ENCODE measurements around the gene TMC4. TPM values are rescaled to one million over a fixed set of nuclear protein-coding genes. Genes with fewer than 3 reads are reported as not detected.

TMC4 gene
- total and polyA plus RNA-seq, 7 donors = 0.66 to 55.4 (median 13.9) TPM; not detected in 2

DNA sequence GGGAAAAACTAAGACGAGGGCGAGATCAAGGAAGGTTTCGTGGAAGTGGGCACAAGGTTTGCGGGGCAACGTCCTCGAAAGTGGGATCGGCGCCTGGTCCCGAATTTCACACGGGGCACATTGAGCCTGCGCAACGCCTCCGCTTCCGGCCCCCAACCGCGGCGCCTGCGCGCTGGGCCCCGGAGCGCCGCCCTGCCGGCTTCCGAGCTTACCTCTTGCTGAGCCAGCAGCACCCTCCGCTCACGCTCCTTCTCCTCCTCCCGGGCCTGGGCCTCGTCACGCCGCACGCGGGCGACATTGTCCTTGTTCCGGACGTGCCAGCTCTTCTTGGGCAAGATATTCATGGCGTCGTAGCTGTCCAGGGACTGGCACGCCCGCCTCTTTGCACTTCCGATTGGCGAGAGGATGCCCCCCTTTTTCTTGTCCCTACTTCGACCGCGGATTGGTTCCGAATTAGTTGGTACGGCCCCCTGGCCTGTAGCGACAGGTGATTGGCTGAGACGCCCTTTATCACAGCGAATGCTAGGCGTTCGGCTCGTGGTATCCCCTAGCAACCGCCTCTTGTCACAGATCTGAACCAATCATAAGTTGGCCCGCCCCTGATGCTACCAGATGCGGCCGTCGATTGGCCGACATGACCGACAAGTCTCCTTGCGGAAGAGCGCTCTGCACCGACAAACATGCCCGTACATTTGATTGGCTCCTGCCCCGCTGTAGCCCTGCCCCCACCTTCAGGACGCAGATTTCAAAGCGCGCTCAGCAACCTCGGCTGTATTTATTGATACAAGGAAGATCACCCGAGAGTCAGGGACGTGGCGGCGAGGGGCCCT lies 13.4 kb downstream of the TMC4 start, which contains the start of gene LENG1:
Gene LENG1 (minus strand): TSS at position 370 of the 830 bp plus-strand sequence. CDS start 26 bp downstream, at position 344.
- 0% methylated on average over 72 of the region's 72 CpGs for WGBS, 2 donors
- peak within 1 kb of the TSS; percentile 96 to 98 (median 96) for H3K27ac ChIP-seq
- H3K4me1 ChIP-seq = peaks cover 0 to 52% (median 49%) of the 10 kb centered on the region in 4 donors
- peaks cover 4 to 5% (median 4%) of the 10 kb centered on the region in 3 donors for H3K27me3 ChIP-seq
- TF ChIP-seq POLR2A (IDR thresholded peaks at IDR 0.05) (peak; percentile 41 to 53), POLR2AphosphoS5 (IDR thresholded peaks at IDR 0.05) (peak; percentile 77 to 91 (median 86)), EP300 (IDR thresholded peaks at IDR 0.05) (no peak)
- TF ChIP-seq, protein P1, sequence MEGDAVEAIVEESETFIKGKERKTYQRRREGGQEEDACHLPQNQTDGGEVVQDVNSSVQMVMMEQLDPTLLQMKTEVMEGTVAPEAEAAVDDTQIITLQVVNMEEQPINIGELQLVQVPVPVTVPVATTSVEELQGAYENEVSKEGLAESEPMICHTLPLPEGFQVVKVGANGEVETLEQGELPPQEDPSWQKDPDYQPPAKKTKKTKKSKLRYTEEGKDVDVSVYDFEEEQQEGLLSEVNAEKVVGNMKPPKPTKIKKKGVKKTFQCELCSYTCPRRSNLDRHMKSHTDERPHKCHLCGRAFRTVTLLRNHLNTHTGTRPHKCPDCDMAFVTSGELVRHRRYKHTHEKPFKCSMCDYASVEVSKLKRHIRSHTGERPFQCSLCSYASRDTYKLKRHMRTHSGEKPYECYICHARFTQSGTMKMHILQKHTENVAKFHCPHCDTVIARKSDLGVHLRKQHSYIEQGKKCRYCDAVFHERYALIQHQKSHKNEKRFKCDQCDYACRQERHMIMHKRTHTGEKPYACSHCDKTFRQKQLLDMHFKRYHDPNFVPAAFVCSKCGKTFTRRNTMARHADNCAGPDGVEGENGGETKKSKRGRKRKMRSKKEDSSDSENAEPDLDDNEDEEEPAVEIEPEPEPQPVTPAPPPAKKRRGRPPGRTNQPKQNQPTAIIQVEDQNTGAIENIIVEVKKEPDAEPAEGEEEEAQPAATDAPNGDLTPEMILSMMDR (IDR thresholded peaks at IDR 0.05) = no peak
- H3K36me3 ChIP-seq = peaks cover 23 to 37% (median 30%) of the 10 kb centered on the region in 4 donors
- intact Hi-C loops (cut with DNase I) = loop anchor here (2.0 to 5.0 kb wide), 2 partner anchors 21 to 43 kb away; partner anchors contain the start of gene RPS9
- peak; percentile 100 for DNase-seq
- H3K4me3 ChIP-seq = peak within 1 kb of the TSS; percentile 69 to 83 (median 72)
- no peaks in the 10 kb centered on the region for H3K9me3 ChIP-seq

DNA sequence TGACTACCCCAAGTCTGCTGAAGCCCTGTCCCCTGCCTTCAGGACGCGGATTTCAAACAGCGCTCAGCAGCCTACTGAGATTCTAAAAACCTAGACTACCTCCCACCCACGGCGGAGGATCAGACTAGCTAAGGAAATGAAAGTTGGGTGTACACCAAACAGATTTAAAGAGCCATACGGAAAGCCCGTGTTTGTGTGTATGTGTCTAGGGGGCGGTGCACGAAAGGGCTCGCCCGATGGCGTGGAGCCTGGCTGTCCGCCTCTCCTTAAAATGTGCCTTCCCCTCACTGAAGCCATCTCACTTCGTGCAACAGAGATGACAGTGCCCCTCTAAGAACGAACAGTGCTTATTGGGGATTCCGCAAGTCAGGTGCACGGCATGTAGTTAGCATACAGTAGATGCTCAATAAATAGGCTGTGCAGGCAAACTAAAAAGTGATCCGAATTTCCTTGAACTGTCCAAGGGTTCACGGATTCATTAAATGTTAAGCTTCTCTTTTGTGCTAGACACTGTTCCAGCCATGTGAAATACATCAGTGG lies 14.1 kb downstream of the TMC4 start:
- Histone ChIP-seq H3K4me3 (peak overlapping the region; percentile 69 to 83 (median 72)), H3K27me3 (no peaks in the 10 kb centered on the region), H3K4me1 (peaks cover 0 to 48% (median 44%) of the 10 kb centered on the region in 4 donors), H3K27ac (peak overlapping the region; percentile 96 to 98 (median 96)), H3K9me3 (no peaks in the 10 kb centered on the region), H3K36me3 (peaks cover 28 to 44% (median 36%) of the 10 kb centered on the region in 4 donors)
- intact Hi-C loops (cut with DNase I) = loop anchor here (2.0 kb wide), 1 partner anchor 20 kb away; no protein-coding TSS in a partner anchor
- TF ChIP-seq, protein P1 (IDR thresholded peaks at IDR 0.05) = no peak
- no peak for TF ChIP-seq POLR2AphosphoS5 (IDR thresholded peaks at IDR 0.05)
- TF ChIP-seq EP300 (IDR thresholded peaks at IDR 0.05) = no peak
- no peak for TF ChIP-seq POLR2A (IDR thresholded peaks at IDR 0.05)
- no peak for DNase-seq
- WGBS, 2 donors = 9 to 10% methylated on average over 19 of the region's 19 CpGs

DNA sequence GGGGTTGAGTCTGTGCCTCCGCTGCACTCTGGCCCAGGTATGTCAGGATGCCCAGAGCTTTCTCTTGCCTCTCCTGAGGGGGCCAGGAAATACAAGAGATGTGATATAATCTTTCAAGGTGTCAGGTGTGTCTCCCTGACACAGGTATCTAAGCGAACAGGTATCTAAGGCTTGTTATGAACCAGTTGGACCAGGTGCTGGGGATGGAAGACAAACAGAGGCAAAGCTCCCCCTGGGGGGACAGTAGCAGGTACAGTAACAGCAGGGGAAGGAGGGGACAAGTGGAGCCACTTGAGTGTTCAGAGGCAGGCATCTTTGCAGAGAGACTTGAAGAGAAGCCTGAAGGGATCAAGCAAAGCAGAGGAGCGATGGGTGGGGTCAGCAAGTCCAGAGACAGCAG lies 16.0 kb downstream of the TMC4 start:
- Histone ChIP-seq H3K36me3 (peaks cover 47 to 63% (median 54%) of the 10 kb centered on the region in 4 donors), H3K27ac (no peak overlapping the region), H3K9me3 (no peaks in the 10 kb centered on the region), H3K4me1 (peaks cover 0 to 36% (median 31%) of the 10 kb centered on the region in 4 donors), H3K4me3 (no peak overlapping the region), H3K27me3 (no peaks in the 10 kb centered on the region)
- DNase-seq = no peak
- WGBS, 2 donors = 88 to 96% methylated on average over 3 of the region's 3 CpGs
- intact Hi-C loops (cut with DNase I) = no loop called here
- TF ChIP-seq POLR2AphosphoS5 (IDR thresholded peaks at IDR 0.05) (no peak), POLR2A (IDR thresholded peaks at IDR 0.05) (no peak), EP300 (IDR thresholded peaks at IDR 0.05) (no peak)
- TF ChIP-seq, protein P1 (IDR thresholded peaks at IDR 0.05) = no peak

DNA sequence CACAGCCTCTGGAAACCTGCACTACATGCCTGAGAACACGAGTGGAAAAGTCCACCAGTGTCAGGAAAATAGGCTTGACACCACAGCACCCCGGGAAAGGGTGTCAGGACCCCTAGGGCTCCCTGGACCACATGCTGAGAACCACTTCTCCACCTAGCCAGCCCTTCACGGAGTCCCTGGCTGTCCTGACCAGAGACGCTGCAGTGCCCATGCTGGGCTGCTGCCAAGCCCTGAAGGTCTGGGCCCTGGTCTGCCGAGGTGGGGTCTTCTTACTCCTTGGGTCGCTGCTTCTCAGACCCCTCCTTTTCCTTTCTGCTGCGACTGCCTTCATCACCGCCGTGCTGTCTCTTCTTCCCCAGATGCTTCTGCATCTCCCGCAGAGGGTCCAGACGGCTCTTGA lies 16.5 kb downstream of the TMC4 start:
- WGBS, 2 donors = 86 to 89% methylated on average over 11 of the region's 11 CpGs
- peak in 1 of 4 donors; percentile 7 for TF ChIP-seq POLR2AphosphoS5 (IDR thresholded peaks at IDR 0.05)
- TF ChIP-seq, protein P1 (IDR thresholded peaks at IDR 0.05) = no peak
- peaks cover 47 to 68% (median 57%) of the 10 kb centered on the region in 4 donors for H3K36me3 ChIP-seq
- H3K4me3 ChIP-seq = no peak overlapping the region
- H3K27ac ChIP-seq = no peak overlapping the region
- intact Hi-C loops (cut with DNase I) = no loop called here
- peaks cover 0 to 31% (median 27%) of the 10 kb centered on the region in 4 donors for H3K4me1 ChIP-seq
- H3K27me3 ChIP-seq = no peaks in the 10 kb centered on the region
- DNase-seq = no peak
- no peaks in the 10 kb centered on the region for H3K9me3 ChIP-seq

Measured in sigmoid colon (tissue), 7 donors.